ENCODE measurements around the gene ZNF662.

GRCh38 chr3:42880183-42880582, 25.8 kb upstream of the ZNF662 start:
- no peak for TF ChIP-seq GATA2 (IDR thresholded peaks at IDR 0.05; ENCODE audit: low read depth, low read length)
- no peak for TF ChIP-seq GATA3 (IDR thresholded peaks at IDR 0.05; ENCODE audit: low read depth, low read length)
